IPS-18a (cell line): ENCODE data around the gene CLCN3.
"Not testable (repeated sequence)": the region's sequence is repeated elsewhere in the genome, so short reads cannot be mapped to it uniquely, and the experiment has no call there.

Source experiments
- H3K27ac ChIP-seq: one replicate; pipeline ENCODE4 v1.5.1; 2013; ENCODE audit warnings: low read length
- H3K27me3 ChIP-seq: one replicate; pipeline ENCODE4 v1.6.1; 2013; ENCODE audit warnings: mild to moderate bottlenecking, low read length; ENCODE audit not compliant: control insufficient read depth, insufficient read depth
- H3K36me3 ChIP-seq: one replicate; pipeline ENCODE4 v1.6.1; 2013; ENCODE audit warnings: low read depth, low read length; ENCODE audit not compliant: control insufficient read depth
- H3K4me1 ChIP-seq: one replicate; pipeline ENCODE4 v1.6.1; 2013; ENCODE audit warnings: low read depth, low read length; ENCODE audit not compliant: control insufficient read depth
- H3K4me3 ChIP-seq: one replicate; pipeline ENCODE4 v1.5.1; 2013; ENCODE audit warnings: low read length
- H3K9ac ChIP-seq: one replicate; pipeline ENCODE4 v1.6.1; 2013; ENCODE audit warnings: mild to moderate bottlenecking, low read length, moderate library complexity
- H3K9me3 ChIP-seq: one replicate; pipeline ENCODE4 v1.6.1; 2013; ENCODE audit warnings: low read depth, low read length; ENCODE audit not compliant: control insufficient read depth

Gene CLCN3

DNA sequence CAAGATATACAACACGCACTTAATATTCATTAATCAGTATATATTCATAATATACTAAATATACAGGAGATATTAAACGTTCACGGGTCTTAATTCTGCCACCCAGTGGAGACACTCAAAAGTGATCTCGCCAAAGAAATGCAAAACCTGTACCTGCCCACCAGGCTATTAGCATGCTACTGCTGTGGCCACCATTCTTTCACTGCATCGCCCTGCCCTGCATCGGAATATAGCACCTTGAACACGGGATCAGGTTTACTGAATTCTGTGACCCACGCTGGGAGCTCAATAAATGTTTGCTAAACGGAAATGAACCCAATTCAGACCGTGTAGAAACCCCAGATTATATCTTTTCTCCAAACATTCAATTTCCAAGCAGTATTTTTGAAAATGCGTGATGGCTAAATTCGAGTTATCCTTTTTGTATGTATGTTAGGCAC lies 840 bp upstream of the CLCN3 start:
- H3K4me1 ChIP-seq, result peaks cover 9% of the 10 kb centered on the region
- no peak overlapping the region for H3K27ac ChIP-seq

GRCh38 chr4:169620880-169621248 lies 486 bp downstream of the CLCN3 start:
- Histone ChIP-seq H3K4me3 (peak overlapping the region; percentile 99), H3K27ac (peak overlapping the region; percentile 86), H3K4me1 (peaks cover 9% of the 10 kb centered on the region), H3K27me3 (no peaks in the 10 kb centered on the region), H3K9me3 (no peaks in the 10 kb centered on the region), H3K9ac (peak overlapping the region; percentile 97), H3K36me3 (no peaks in the 10 kb centered on the region)

More for the DNA sequence above, 840 bp upstream of the CLCN3 start:
- Histone ChIP-seq H3K36me3 (no peaks in the 10 kb centered on the region), H3K4me3 (peak overlapping the region; percentile 99), H3K27me3 (no peaks in the 10 kb centered on the region), H3K9me3 (no peaks in the 10 kb centered on the region), H3K9ac (peak overlapping the region; percentile 50)

- Histone ChIP-seq H3K9me3 (no peaks in the 10 kb centered on the region), H3K27me3 (no peaks in the 10 kb centered on the region), H3K4me1 (peaks cover 9% of the 10 kb centered on the region), H3K27ac (no peak overlapping the region), H3K9ac (peak overlapping the region; percentile 29), H3K36me3 (no peaks in the 10 kb centered on the region), H3K4me3 (peak overlapping the region; percentile 99)
These were observed 1.5 kb downstream of the CLCN3 start for GRCh38 chr4:169621731-169622492.

GRCh38 chr4:169622566-169622965 lies 2.2 kb downstream of the CLCN3 start:
- no peak overlapping the region for H3K9ac ChIP-seq
- no peaks in the 10 kb centered on the region for H3K36me3 ChIP-seq
- no peaks in the 10 kb centered on the region for H3K9me3 ChIP-seq
- no peaks in the 10 kb centered on the region for H3K27me3 ChIP-seq
- H3K4me3 ChIP-seq, result no peak overlapping the region
- H3K4me1 ChIP-seq, result peaks cover 9% of the 10 kb centered on the region
- H3K27ac ChIP-seq, result no peak overlapping the region

DNA sequence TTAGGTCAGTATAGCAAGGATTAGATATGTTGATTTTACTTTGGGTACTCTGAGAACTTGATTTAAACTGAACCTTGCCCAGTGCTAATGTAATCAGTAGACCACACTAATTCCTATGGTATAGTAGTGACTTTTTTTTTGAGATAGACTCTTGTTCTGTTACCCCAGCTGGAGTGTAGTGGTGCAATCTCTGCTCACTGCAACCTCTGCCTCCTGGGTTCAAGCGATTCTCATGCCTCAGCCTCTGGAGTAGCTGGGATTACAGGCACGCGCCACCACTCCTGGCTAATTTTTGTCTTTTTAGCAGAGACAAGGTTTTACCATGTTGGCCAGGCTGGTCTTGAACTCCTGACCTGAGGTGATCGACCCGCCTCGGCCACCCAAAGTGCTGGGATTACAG lies 3.6 kb downstream of the CLCN3 start:
- not testable (repeated sequence) for H3K27ac ChIP-seq, H3K9me3 ChIP-seq

GRCh38 chr4:169625886-169626285 lies 5.5 kb downstream of the CLCN3 start:
- H3K27me3 ChIP-seq, result no peaks in the 10 kb centered on the region
- H3K9me3 ChIP-seq, result no peaks in the 10 kb centered on the region
- no peak overlapping the region for H3K4me3 ChIP-seq
- no peak overlapping the region for H3K27ac ChIP-seq
- H3K4me1 ChIP-seq, result peaks cover 9% of the 10 kb centered on the region
- H3K36me3 ChIP-seq, result no peaks in the 10 kb centered on the region
- no peak overlapping the region for H3K9ac ChIP-seq

More for the DNA sequence above, 3.6 kb downstream of the CLCN3 start:
- not testable (repeated sequence) for H3K4me1 ChIP-seq, H3K4me3 ChIP-seq, H3K27me3 ChIP-seq, H3K36me3 ChIP-seq, H3K9ac ChIP-seq

DNA sequence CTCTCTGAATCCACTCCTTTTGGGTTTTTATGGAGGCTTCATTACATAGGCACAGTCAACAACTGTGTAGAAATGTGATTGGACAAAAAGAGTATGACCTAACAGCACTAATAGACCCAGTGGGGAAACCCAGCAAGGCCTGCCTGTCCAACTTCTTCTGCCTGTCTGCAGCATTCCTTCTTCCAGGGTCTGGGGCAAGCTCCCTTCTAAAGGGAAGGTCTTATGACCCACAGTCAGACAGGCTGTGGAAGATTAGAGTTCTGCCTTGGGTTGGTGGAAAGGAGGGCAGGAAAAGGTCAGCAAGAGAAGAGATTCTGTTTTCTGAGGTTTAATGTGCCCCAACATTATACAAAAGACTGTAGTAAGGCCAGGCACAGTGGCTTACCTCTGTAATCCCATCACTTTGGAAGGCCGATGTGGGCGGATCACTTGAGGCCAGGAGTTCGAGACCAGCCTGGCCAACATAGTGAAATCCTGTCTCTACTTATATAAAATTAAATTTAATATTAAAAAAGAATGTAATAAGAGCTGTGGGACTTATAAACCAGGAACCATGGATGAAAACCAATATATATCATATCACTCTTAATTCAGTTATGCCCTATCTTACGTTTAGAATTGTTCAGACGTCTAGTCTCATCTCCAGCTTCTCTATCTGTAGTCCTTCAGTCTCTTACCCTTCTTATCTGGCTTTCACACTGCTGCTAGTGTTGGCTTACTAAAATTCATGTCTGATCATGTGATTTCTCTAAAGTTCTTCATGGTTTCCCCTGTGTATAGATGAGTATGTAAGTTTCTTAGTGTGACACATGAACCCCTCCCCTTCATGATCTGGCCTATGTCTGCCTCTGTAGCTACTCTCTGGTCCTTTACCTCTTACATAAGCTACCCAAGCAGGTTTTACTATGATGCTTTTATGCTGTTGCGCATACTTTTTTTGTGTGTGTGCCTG lies 6.2 kb downstream of the CLCN3 start:
- Histone ChIP-seq H3K27me3 (no peaks in the 10 kb centered on the region), H3K9me3 (no peaks in the 10 kb centered on the region), H3K9ac (no peak overlapping the region), H3K4me3 (no peak overlapping the region), H3K27ac (no peak overlapping the region), H3K36me3 (no peaks in the 10 kb centered on the region), H3K4me1 (peaks cover 5% of the 10 kb centered on the region)

DNA sequence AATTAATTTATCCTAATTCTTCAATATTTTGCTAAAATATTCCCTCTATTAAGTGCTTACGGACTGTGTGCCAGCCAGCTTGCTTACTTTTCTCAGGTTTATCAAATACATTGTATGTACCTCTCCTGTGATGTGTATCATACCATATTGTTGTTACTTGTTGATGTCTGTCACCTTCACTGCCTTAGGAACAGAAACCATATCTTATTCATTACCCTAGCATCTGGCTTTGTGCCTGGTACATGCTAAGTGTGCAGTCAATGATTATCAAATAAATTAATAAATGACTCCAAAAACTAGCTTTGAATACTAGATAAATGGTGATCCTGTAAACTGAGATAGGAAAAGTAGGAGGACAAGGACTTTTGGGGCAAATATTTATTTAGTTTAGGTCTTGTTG lies 6.9 kb downstream of the CLCN3 start:
- Histone ChIP-seq H3K27me3 (no peaks in the 10 kb centered on the region), H3K4me3 (no peak overlapping the region), H3K9ac (no peak overlapping the region), H3K9me3 (no peaks in the 10 kb centered on the region), H3K36me3 (no peaks in the 10 kb centered on the region), H3K27ac (no peak overlapping the region), H3K4me1 (no peaks in the 10 kb centered on the region)

GRCh38 chr4:169628579-169628978 lies 8.2 kb downstream of the CLCN3 start:
- no peaks in the 10 kb centered on the region for H3K27me3 ChIP-seq
- no peaks in the 10 kb centered on the region for H3K36me3 ChIP-seq
- H3K4me3 ChIP-seq, result no peak overlapping the region
- H3K9ac ChIP-seq, result no peak overlapping the region
- no peaks in the 10 kb centered on the region for H3K4me1 ChIP-seq
- no peak overlapping the region for H3K27ac ChIP-seq
- no peaks in the 10 kb centered on the region for H3K9me3 ChIP-seq

DNA sequence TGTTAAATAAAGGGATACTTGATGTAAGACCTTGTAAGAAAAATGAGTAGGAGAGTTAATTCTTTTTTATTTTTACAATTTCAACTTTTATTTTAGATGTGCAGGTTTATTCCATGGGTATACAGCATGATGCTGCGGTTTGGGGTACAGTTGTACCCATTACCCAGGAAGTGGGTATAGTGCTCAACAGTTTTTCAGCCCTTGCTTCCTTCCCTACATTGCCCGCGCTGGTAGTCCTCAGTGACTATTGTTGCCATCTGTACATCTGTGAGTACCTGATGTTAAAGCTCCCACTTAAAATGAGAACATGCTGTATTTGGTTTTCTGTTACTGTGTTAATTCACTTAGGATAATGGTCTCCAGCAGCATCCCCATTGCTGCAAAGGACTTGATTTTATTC lies 9.7 kb downstream of the CLCN3 start:
- Histone ChIP-seq H3K4me3 (no peak overlapping the region), H3K27me3 (no peaks in the 10 kb centered on the region), H3K4me1 (no peaks in the 10 kb centered on the region), H3K27ac (no peak overlapping the region), H3K36me3 (no peaks in the 10 kb centered on the region), H3K9ac (no peak overlapping the region), H3K9me3 (no peaks in the 10 kb centered on the region)

DNA sequence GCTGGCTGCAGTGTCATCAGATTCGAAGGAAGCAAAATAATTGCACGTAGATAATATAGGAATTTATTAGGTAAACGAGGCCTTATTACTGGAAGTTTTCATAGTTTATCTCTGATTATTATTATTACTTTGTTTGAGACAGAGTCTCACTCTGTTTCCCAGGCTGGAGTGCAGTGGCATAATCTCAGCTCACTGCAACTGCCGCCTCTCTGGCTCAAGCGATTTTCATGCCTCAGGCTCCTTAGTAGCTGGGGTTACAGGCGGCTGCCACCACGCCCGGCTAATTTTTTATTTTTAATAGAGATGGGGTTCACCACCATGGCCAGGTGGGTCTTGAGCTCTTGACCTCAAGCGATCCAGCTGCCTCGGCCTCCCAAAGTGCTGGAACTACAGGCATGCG lies 12.5 kb downstream of the CLCN3 start:
- H3K27me3 ChIP-seq, result no peaks in the 10 kb centered on the region
- peaks cover 6% of the 10 kb centered on the region for H3K36me3 ChIP-seq
- H3K9me3 ChIP-seq, result no peaks in the 10 kb centered on the region
- H3K27ac ChIP-seq, result no peak overlapping the region
- H3K9ac ChIP-seq, result no peak overlapping the region
- no peak overlapping the region for H3K4me3 ChIP-seq
- H3K4me1 ChIP-seq, result no peaks in the 10 kb centered on the region
